Peyer's patch (tissue), 4 donors: ENCODE results near the gene CDYL.

Source experiments
- POLR2A ChIP-seq, 2 donors: fragments of 450-650 bp; IDR thresholded peaks; one replicate each; pipeline ENCODE4 v1.5.1; 2017; ENCODE audit warnings: antibody characterized with exemption in 2 of 2, mild to moderate bottlenecking in 2 of 2, moderate library complexity in 2 of 2
- TF ChIP-seq, protein P1 (sequence below), 6 experiments: fragments of 450-650 bp in 4 of 6; fragments of 200-600 bp in 2 of 6; sonication (generic) in 1 of 6; IDR thresholded peaks; one replicate each; pipeline ENCODE4 v1.5.1; 2017 to 2019; ENCODE audit warnings: antibody characterized with exemption in 6 of 6, mild to moderate bottlenecking in 3 of 6, moderate library complexity in 1 of 6

DNA sequence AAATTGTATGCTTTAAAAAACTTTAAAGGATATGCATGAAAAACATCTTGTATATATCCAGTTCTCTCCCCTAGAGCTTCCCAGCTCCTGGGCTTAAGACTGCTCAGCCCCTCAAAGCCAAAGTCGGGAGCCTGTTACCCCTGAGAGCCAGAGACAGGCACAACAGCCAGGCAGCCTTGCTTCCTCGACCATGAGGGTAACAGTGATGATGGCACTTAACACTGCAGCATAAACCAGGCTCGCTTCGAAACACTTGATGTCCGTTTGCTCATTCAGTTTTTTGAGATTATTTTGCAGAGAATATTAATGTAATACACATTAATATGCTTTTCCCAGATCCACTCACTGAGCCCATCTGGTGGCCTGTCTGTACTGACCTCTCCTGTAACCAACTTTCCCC is 180.4 kb downstream of the CDYL start:
- TF ChIP-seq, protein P1, sequence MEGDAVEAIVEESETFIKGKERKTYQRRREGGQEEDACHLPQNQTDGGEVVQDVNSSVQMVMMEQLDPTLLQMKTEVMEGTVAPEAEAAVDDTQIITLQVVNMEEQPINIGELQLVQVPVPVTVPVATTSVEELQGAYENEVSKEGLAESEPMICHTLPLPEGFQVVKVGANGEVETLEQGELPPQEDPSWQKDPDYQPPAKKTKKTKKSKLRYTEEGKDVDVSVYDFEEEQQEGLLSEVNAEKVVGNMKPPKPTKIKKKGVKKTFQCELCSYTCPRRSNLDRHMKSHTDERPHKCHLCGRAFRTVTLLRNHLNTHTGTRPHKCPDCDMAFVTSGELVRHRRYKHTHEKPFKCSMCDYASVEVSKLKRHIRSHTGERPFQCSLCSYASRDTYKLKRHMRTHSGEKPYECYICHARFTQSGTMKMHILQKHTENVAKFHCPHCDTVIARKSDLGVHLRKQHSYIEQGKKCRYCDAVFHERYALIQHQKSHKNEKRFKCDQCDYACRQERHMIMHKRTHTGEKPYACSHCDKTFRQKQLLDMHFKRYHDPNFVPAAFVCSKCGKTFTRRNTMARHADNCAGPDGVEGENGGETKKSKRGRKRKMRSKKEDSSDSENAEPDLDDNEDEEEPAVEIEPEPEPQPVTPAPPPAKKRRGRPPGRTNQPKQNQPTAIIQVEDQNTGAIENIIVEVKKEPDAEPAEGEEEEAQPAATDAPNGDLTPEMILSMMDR (IDR thresholded peaks at IDR 0.05): no peak
- no peak for TF ChIP-seq POLR2A (IDR thresholded peaks at IDR 0.05)
